Lung microvascular endothelial cell (primary cell): Measurements from ENCODE around the gene RPL36. TPM values are rescaled to one million over a fixed set of nuclear protein-coding genes. Genes with fewer than 3 reads are reported as not detected.
"Not testable (repeated sequence)": the region's sequence is repeated elsewhere in the genome, so short reads cannot be mapped to it uniquely, and the experiment has no call there.

ENCODE experiments used
- DNase-seq, 2 donors: peaks; one replicate each; pipeline versions ENCODE4 v3.0.0 to v3.0.0-alpha.2; 2010; ENCODE audit warnings: low read depth in 2 of 2
- total RNA-seq: library from RNA; depleted of rRNA; stranded (reverse); fragments of >200 nt; gene quantifications from 2 replicates; pipeline ENCODE4 v1.2.1, GENCODE V29; 2014

The RPL36 gene
- total RNA-seq, 1 donor from 2014 or later = 989 TPM

- no peak for DNase-seq
These were observed 15.5 kb downstream of the RPL36 start for GRCh38 chr19:5705552-5705951.

GRCh38 chr19:5706876-5707573 lies 16.9 kb downstream of the RPL36 start:
- no peak for DNase-seq

- DNase-seq = no peak
These were observed 17.8 kb downstream of the RPL36 start for GRCh38 chr19:5707576-5708575.

- DNase-seq = no peak
These were observed 20.9 kb downstream of the RPL36 start for GRCh38 chr19:5711025-5711424.

GRCh38 chr19:5711713-5712161 lies 21.6 kb downstream of the RPL36 start:
- no peak for DNase-seq

GRCh38 chr19:5713228-5713627 lies 23.1 kb downstream of the RPL36 start:
- no peak for DNase-seq

- no peak for DNase-seq
These were observed 24.7 kb downstream of the RPL36 start for GRCh38 chr19:5714816-5715215.

- no peak for DNase-seq
These were observed 27.3 kb downstream of the RPL36 start for GRCh38 chr19:5717215-5717935.

GRCh38 chr19:5718037-5718578 lies 28.0 kb downstream of the RPL36 start:
- peak in 1 of 2 donors; percentile 23 for DNase-seq

- peak in 1 of 2 donors; percentile 79 for DNase-seq
These were observed 28.6 kb downstream of the RPL36 start for GRCh38 chr19:5718579-5719273.

- peak; percentile 23 to 28 for DNase-seq
These were observed 29.3 kb downstream of the RPL36 start for GRCh38 chr19:5719274-5719960.

GRCh38 chr19:5719961-5720790 lies 30.1 kb downstream of the RPL36 start, which contains the start of the genes CATSPERD and LONP1:
TSS of gene CATSPERD (plus strand) at chr19:5720637. CDS start at chr19:5720738, 101 bp downstream.
TSS of gene LONP1 (minus strand) at chr19:5720146. CDS start at chr19:5720132, 14 bp downstream.
- DNase-seq = peak; percentile 99

- DNase-seq = no peak
These were observed 37.5 kb downstream of the RPL36 start for GRCh38 chr19:5727453-5728050.

GRCh38 chr19:5733172-5733571 lies 43.1 kb downstream of the RPL36 start:
- not testable (repeated sequence) for DNase-seq

GRCh38 chr19:5738423-5738822 lies 48.3 kb downstream of the RPL36 start:
- DNase-seq = no peak
